GM06990 (cell line): ENCODE data around the gene TXNDC8.

Experiments used
- DNase-seq: peaks from one replicate; pipeline ENCODE4 v3.0.0-alpha.2; 2011; ENCODE audit not compliant: insufficient read length; ENCODE audit errors: extremely low read depth
- H3K27me3 ChIP-seq: replicated peaks from 2 replicates; pipeline ENCODE4 v1.6.0; 2011; ENCODE audit warnings: low read length; ENCODE audit not compliant: control insufficient read depth, insufficient read depth
- H3K36me3 ChIP-seq: 2 replicates; pipeline ENCODE4 v1.5.1; 2011; ENCODE audit warnings: low read length; ENCODE audit not compliant: control insufficient read depth, insufficient read depth
- H3K4me3 ChIP-seq: replicated peaks from 2 replicates; pipeline ENCODE4 v1.5.1; 2011; ENCODE audit warnings: low read depth, mild to moderate bottlenecking, control low read depth, low read length
- CTCF ChIP-seq: IDR thresholded peaks from 2 replicates; pipeline ENCODE4 v1.5.1; 2011; ENCODE audit warnings: low read length, control low read depth, mild to moderate bottlenecking, inconsistent platforms; ENCODE audit not compliant: insufficient read depth, poor library complexity, severe bottlenecking

Gene TXNDC8

GRCh38 chr9:110328763-110329162 lies 8.9 kb downstream of the TXNDC8 start:
- Histone ChIP-seq H3K27me3 (no peaks in the 10 kb centered on the region), H3K36me3 (no peaks in the 10 kb centered on the region), H3K4me3 (no peak overlapping the region)
- TF ChIP-seq CTCF, result no peak
- DNase-seq, result no peak

- no peak for TF ChIP-seq CTCF
- Histone ChIP-seq H3K4me3 (no peak overlapping the region), H3K36me3 (no peaks in the 10 kb centered on the region), H3K27me3 (no peaks in the 10 kb centered on the region)
- DNase-seq, result no peak
Observed at GRCh38 chr9:110327716-110328115, 9.9 kb downstream of the TXNDC8 start.

DNA sequence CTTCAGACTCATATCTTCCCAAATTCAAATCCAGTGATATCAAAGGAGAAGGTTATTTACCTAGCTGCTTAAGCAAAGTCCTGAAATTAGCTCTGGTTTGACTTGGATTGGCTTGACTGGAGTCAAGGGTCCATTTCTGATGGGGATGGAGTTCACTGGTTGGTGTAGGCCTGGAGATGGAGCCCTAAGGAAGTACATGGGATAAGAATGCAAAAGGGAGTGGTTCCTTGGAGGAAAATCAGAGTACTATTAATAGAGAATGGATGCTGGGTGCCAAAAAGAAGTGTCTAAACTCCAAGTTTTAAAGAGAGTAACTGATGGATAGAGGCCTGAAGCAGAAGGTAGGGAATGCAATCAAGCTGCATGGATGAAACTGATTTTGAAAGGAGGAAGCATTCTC lies 13.8 kb downstream of the TXNDC8 start:
- no peak for DNase-seq
- Histone ChIP-seq H3K4me3 (no peak overlapping the region), H3K27me3 (no peaks in the 10 kb centered on the region), H3K36me3 (no peaks in the 10 kb centered on the region)
- TF ChIP-seq CTCF, result no peak

- Histone ChIP-seq H3K4me3 (no peak overlapping the region), H3K27me3 (no peaks in the 10 kb centered on the region), H3K36me3 (no peaks in the 10 kb centered on the region)
- TF ChIP-seq CTCF, result no peak
- no peak for DNase-seq
Observed at GRCh38 chr9:110320651-110321445, 16.8 kb downstream of the TXNDC8 start.

DNA sequence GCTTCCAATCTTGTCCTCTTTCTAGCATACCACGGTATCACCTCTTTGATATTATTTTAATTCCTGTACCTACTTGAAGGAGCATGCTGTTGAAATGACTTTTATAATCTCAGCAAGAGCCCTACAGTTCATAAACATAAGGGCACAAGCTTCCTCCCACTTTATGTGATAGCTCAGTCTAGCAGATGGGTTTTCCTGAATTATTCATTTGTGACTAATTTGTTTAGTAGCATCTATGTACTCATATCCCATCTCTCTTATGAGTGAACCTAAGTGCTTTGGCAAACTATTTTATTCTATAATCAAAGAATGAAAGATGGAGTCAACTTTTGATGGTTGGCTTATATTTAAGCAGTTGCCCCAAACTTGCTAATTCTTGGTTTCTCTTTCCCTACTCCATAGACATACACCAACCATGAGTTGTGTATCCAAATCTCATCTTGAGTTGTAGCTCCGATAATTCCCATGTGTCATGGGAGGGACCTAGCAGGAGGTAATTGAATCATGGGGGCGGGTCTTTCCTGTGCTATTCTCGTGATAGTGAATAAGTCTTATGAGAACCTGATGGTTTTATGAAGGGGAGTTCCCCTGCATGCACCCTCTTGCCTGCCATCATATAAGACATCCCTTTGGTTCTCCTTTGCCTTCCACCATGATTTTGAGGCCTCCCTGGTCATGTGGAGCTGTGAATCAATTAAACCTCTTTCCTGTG lies 17.7 kb downstream of the TXNDC8 start:
- Histone ChIP-seq H3K27me3 (no peaks in the 10 kb centered on the region), H3K4me3 (no peak overlapping the region), H3K36me3 (no peaks in the 10 kb centered on the region)
- DNase-seq, result no peak
- no peak for TF ChIP-seq CTCF
